HepG2 (cell line): ENCODE data around the gene PIK3CD. TPM values are rescaled to one million over a fixed set of nuclear protein-coding genes. Genes with fewer than 3 reads are reported as not detected.

Experiments used
- ATAC-seq: fragments of 200-7000 bp; cut with Tn5 transposase; 3 replicates; pipeline ENCODE4 v1.9.1; 2020; ENCODE audit warnings: mild to moderate bottlenecking, moderate library complexity
- BruUV-seq: library from RNA; stranded (reverse); fragments of 400-500 nt; replicated peaks from 2 replicates; lab custom pipeline; 2021; lab: Mats Ljungman, UMichigan
- CTCF ChIA-PET: fragments of 300-600 bp; formaldehyde crosslinking; extraction: SDS; loops from one replicate; lab custom pipeline; 2021; ENCODE audit warnings: low total read pairs, inconsistent platforms, low intra/inter-chr PET ratio; lab: Yijun Ruan, JAX
- POLR2A ChIA-PET: fragments of 350-600 bp; sonication (Branson Sonifier 250); formaldehyde crosslinking; loops from one replicate; lab custom pipeline; 2020; ENCODE audit warnings: antibody characterized with exemption, inconsistent platforms; lab: Yijun Ruan, JAX
- DNase-seq: peaks from one replicate; pipeline ENCODE4 v3.0.0-alpha.2; 2015; ENCODE audit warnings: low spot score
- FAIRE-seq: peaks from 3 replicates; lab custom pipeline; 2011; peaks lifted over from hg19 to GRCh38; lab: Jason Lieb, UNC
- H2AFZ ChIP-seq: one replicate; pipeline ENCODE4 v1.6.1; 2011; ENCODE audit warnings: low read length, inconsistent platforms
- H3K27ac ChIP-seq: fragments of 300-600 bp; 3 replicates; pipeline ENCODE4 v1.8.0; 2011; ENCODE audit warnings: mixed run types, mild to moderate bottlenecking, mixed read lengths, low read length, inconsistent platforms; ENCODE audit not compliant: insufficient read depth; ENCODE audit errors: extremely low read length
- H3K27me3 ChIP-seq, 2 experiments: fragments of 200-600 bp in 1 of 2; 2 replicates in 1 of 2; 3 replicates in 1 of 2; pipeline versions ENCODE4 v1.6.0 to v1.8.0; 2011; ENCODE audit warnings: low read length in 2 of 2, mild to moderate bottlenecking in 2 of 2, moderate library complexity in 2 of 2, inconsistent platforms in 1 of 2; ENCODE audit not compliant: insufficient read depth in 2 of 2, control insufficient read depth in 1 of 2
- H3K36me3 ChIP-seq, 2 experiments: fragments of 200-600 bp in 1 of 2; replicated peaks in 1 of 2; 2 replicates in 1 of 2; 3 replicates in 1 of 2; pipeline versions ENCODE4 v1.5.1 to v1.8.0; 2011; ENCODE audit warnings: low read length in 2 of 2, inconsistent platforms in 1 of 2; ENCODE audit not compliant: insufficient read depth in 2 of 2, control insufficient read depth in 1 of 2
- H3K4me1 ChIP-seq: 2 replicates; pipeline ENCODE4 v1.5.1; 2012; ENCODE audit warnings: low read length, inconsistent platforms; ENCODE audit not compliant: insufficient read depth
- H3K4me2 ChIP-seq: 2 replicates; pipeline ENCODE4 v1.6.0; 2011; ENCODE audit warnings: low read depth, low read length, inconsistent platforms
- H3K4me3 ChIP-seq, 3 experiments: fragments of 200-600 bp in 1 of 3; sonication (generic), shearing (Covaris generic) in 1 of 3; replicated peaks in 1 of 3; 2 replicates each; pipeline ENCODE4 v1.5.1; 2011 to 2016; ENCODE audit warnings: low read length in 3 of 3, inconsistent platforms in 2 of 3, low read depth in 2 of 3, mild to moderate bottlenecking in 2 of 3, control low read depth in 1 of 3, mixed read lengths in 1 of 3; ENCODE audit not compliant: insufficient read depth in 1 of 3
- H3K79me2 ChIP-seq: one replicate; pipeline ENCODE4 v1.6.1; 2011; ENCODE audit warnings: low read length, inconsistent platforms; ENCODE audit not compliant: insufficient read depth
- H3K9ac ChIP-seq: 2 replicates; pipeline ENCODE4 v1.6.0; 2011; ENCODE audit warnings: mild to moderate bottlenecking, low read depth, low read length, inconsistent platforms; ENCODE audit not compliant: insufficient read depth
- H3K9me3 ChIP-seq: 2 replicates; pipeline ENCODE4 v1.5.1; 2012; ENCODE audit warnings: mild to moderate bottlenecking, low read length
- H4K20me1 ChIP-seq: 2 replicates; pipeline ENCODE4 v1.6.0; 2011; ENCODE audit warnings: inconsistent platforms, mild to moderate bottlenecking, low read length, moderate library complexity; ENCODE audit not compliant: insufficient read depth
- ERF ChIP-seq: IDR thresholded peaks from 2 replicates; pipeline ENCODE4 v1.6.1; 2018; ENCODE audit warnings: missing biosample characterization, missing genetic modification reagents
- IRF2 ChIP-seq: IDR thresholded peaks from 2 replicates; pipeline ENCODE4 v1.6.1; 2018; ENCODE audit warnings: missing genetic modification reagents, missing compliant biosample characterization
- MATR3 ChIP-seq: sonication (generic); formaldehyde crosslinking; IDR thresholded peaks from 2 replicates; pipeline ENCODE4 v1.4.0; 2020; ENCODE audit warnings: missing genetic modification reagents
- POLR2AphosphoS2 ChIP-seq: IDR thresholded peaks from 2 replicates; pipeline ENCODE4 v1.6.1; 2011; ENCODE audit warnings: low read depth, low read length, improper control_type of control experiment
- RFXAP ChIP-seq: sonication (generic); formaldehyde crosslinking; IDR thresholded peaks from 2 replicates; pipeline ENCODE4 v1.4.0; 2020; ENCODE audit warnings: missing genetic modification reagents, borderline replicate concordance
- SP5 ChIP-seq: IDR thresholded peaks from 2 replicates; pipeline ENCODE4 v1.6.1; 2016; ENCODE audit warnings: low read depth, borderline replicate concordance
- STAG1 ChIP-seq: sonication (generic); formaldehyde crosslinking; IDR thresholded peaks from 2 replicates; pipeline ENCODE4 v1.4.0; 2020; ENCODE audit warnings: missing genetic modification reagents
- U2AF2 ChIP-seq: fragments of 200-400 bp; formaldehyde crosslinking; IDR thresholded peaks from 2 replicates; pipeline ENCODE4 v1.6.1; 2017; ENCODE audit warnings: low read depth, mild to moderate bottlenecking, low read length
- ZBTB33 ChIP-seq: sonication (generic); formaldehyde crosslinking; IDR thresholded peaks from 2 replicates; pipeline ENCODE4 v1.4.0; 2020; ENCODE audit warnings: missing genetic modification reagents
- ZBTB7A ChIP-seq: sonication (generic); formaldehyde crosslinking; IDR thresholded peaks from 2 replicates; pipeline ENCODE4 v1.8.0; 2022; ENCODE audit warnings: mild to moderate bottlenecking, missing genetic modification reagents
- ZNF512B ChIP-seq: sonication (generic); formaldehyde crosslinking; IDR thresholded peaks from 2 replicates; pipeline ENCODE4 v1.5.1; 2020; ENCODE audit warnings: missing genetic modification reagents, mild to moderate bottlenecking, borderline replicate concordance
- ZNF570 ChIP-seq: sonication (generic); formaldehyde crosslinking; IDR thresholded peaks from 2 replicates; pipeline ENCODE4 v1.4.0; 2020; ENCODE audit warnings: mild to moderate bottlenecking, missing genetic modification reagents, borderline replicate concordance
- ZNF615 ChIP-seq: sonication (generic); formaldehyde crosslinking; IDR thresholded peaks from 2 replicates; pipeline ENCODE4 v1.5.0; 2020; ENCODE audit warnings: mild to moderate bottlenecking, missing genetic modification reagents, borderline replicate concordance
- ZNF660 ChIP-seq: sonication (generic); formaldehyde crosslinking; IDR thresholded peaks from 2 replicates; pipeline ENCODE4 v1.5.1; 2020; ENCODE audit warnings: mild to moderate bottlenecking, low read depth, missing genetic modification reagents, borderline replicate concordance
- WGBS: methylation state at CpG from one replicate; pipeline ENCODE4 v1.1.6; 2017; ENCODE audit warnings: low lambda C conversion rate; 5-methylcytosine and 5-hydroxymethylcytosine counted together
- in situ Hi-C: cut with HindIII; loops from 2 replicates; pipeline ENCODE4 v1.10.0; 2017; ENCODE audit warnings: low pct_unique_long_range_greater_than_20kb; ENCODE audit not compliant: extremely low pct_ligation_motif_present
- intact Hi-C: fragments of 100-400 bp; cut with micrococcal nuclease; formaldehyde crosslinking; loops from one replicate; pipeline ENCODE4 v1.10.0; 2022; ENCODE audit not compliant: unreplicated experiment
- polyA plus RNA-seq, 8 experiments: library from polyadenylated mRNA; depleted of rRNA in 3 of 8; stranded (reverse) in 7 of 8; unstranded in 1 of 8; fragments of >200 nt; fragmentation: Illumina TruSeq in 4 of 8; extraction: Trizol in 4 of 8; gene quantifications; 2 replicates each; pipeline versions ENCODE4 v1.2.1 to v1.2.3, GENCODE V29; 2011 to 2016; ENCODE audit warnings: low read depth in 4 of 8, missing spikeins in 1 of 8, mixed read lengths in 1 of 8; ENCODE audit not compliant: insufficient read depth in 1 of 8
- total RNA-seq, 5 experiments: library from RNA; depleted of rRNA; stranded (reverse); fragments of >200 nt; fragmentation: Illumina TruSeq; extraction: Trizol; gene quantifications; 2 replicates each; pipeline ENCODE4 v1.2.3, GENCODE V29; 2016; ENCODE audit warnings: low read depth in 1 of 5

The PIK3CD gene
- total and polyA plus RNA-seq, 2 of the 13 experiments (the other 11 are each of a cell fraction or from before 2014, with no cell fraction given) = 7.1 to 10.0 TPM

GRCh38 chr1:9653491-9654050 is 2.0 kb downstream of the PIK3CD start:
- in situ Hi-C loops (no loop called here), intact Hi-C loops (no loop called here)
- H3K27me3 ChIP-seq = peaks cover 9 to 52% of the 10 kb centered on the region in 2 experiments
- no peak for ATAC-seq
- no peak overlapping the region for H3K9ac ChIP-seq
- no peaks in the 10 kb centered on the region for H3K36me3 ChIP-seq
- H4K20me1 ChIP-seq = no peaks in the 10 kb centered on the region
- no peaks in the 10 kb centered on the region for H3K9me3 ChIP-seq
- no peak overlapping the region for H3K4me3 ChIP-seq
- no peak for DNase-seq
- no TSS peak for BruUV-seq
- H2AFZ ChIP-seq = no peak overlapping the region
- POLR2A ChIA-PET = no interaction called here
- WGBS = 62% methylated on average over 4 of the region's 10 CpGs
- no peaks in the 10 kb centered on the region for H3K4me1 ChIP-seq
- no peaks in the 10 kb centered on the region for H3K79me2 ChIP-seq
- FAIRE-seq = no peak
- CTCF ChIA-PET = no interaction called here
- TF ChIP-seq STAG1 (no peak), ZNF660 (CRISPR knock-in tag) (no peak), RFXAP (no peak), ZNF512B (CRISPR knock-in tag) (no peak), ZNF570 (CRISPR knock-in tag) (no peak), SP5 (CRISPR knock-in tag) (no peak), IRF2 (CRISPR knock-in tag) (no peak), U2AF2 (no peak), ZNF615 (CRISPR knock-in tag) (no peak), ZBTB7A (CRISPR knock-in tag) (no peak), ZBTB33 (CRISPR knock-in tag) (no peak), ERF (CRISPR knock-in tag) (no peak), POLR2AphosphoS2 (no peak), MATR3 (no peak)
- TF ChIP-seq, all 625 proteins: peak for 0
- Histone ChIP-seq H3K27ac (no peak overlapping the region), H3K4me2 (no peak overlapping the region)
